WTC11 (cell line): ENCODE measurements around the gene NECTIN1. TPM values are rescaled to one million over a fixed set of nuclear protein-coding genes. Genes with fewer than 3 reads are reported as not detected.

Experiments used
- ATAC-seq: fragments of 200-7000 bp; cut with Tn5 transposase; 2 replicates; pipeline ENCODE4 v1.10.0; 2021; ENCODE audit warnings: mild to moderate bottlenecking, moderate library complexity
- CTCF ChIA-PET: fragments of 300-600 bp; sonication (Branson Sonifier 250); formaldehyde crosslinking; loops from one replicate; lab custom pipeline; 2021; ENCODE audit warnings: antibody characterized with exemption; lab: Charles Lee
- POLR2A ChIA-PET: fragments of 350-600 bp; sonication (Branson Sonifier 250); formaldehyde crosslinking; loops from one replicate; lab custom pipeline; 2021; ENCODE audit warnings: antibody characterized with exemption; lab: Charles Lee
- DNase-seq: peaks from one replicate; pipeline ENCODE4 v3.0.0; 2021; ENCODE audit warnings: low spot score
- H3K27ac Mint-ChIP-seq: 2 replicates; pipeline ENCODE4 v1.8.0; 2021; ENCODE audit warnings: mixed read lengths
- H3K27me3 Mint-ChIP-seq: 2 replicates; pipeline ENCODE4 v1.8.0; 2021; ENCODE audit warnings: low read depth, mild to moderate bottlenecking, moderate library complexity, mixed read lengths
- H3K36me3 Mint-ChIP-seq: 2 replicates; pipeline ENCODE4 v1.8.0; 2021; ENCODE audit warnings: mixed read lengths
- H3K4me1 Mint-ChIP-seq: 2 replicates; pipeline ENCODE4 v1.8.0; 2022; ENCODE audit warnings: mixed read lengths
- H3K4me3 Mint-ChIP-seq: 2 replicates; pipeline ENCODE4 v1.8.0; 2021; ENCODE audit warnings: mild to moderate bottlenecking, moderate library complexity, mixed read lengths
- H3K9me3 Mint-ChIP-seq: 2 replicates; pipeline ENCODE4 v1.8.0; 2021; ENCODE audit warnings: mixed read lengths
- ARID4B ChIP-seq: sonication (generic); formaldehyde crosslinking; IDR thresholded peaks from 2 replicates; pipeline ENCODE4 v1.8.0; 2023; ENCODE audit warnings: missing genetic modification reagents, mild to moderate bottlenecking, borderline replicate concordance
- ATF6 ChIP-seq: sonication (generic); formaldehyde crosslinking; IDR thresholded peaks from 2 replicates; pipeline ENCODE4 v1.8.1; 2023; ENCODE audit warnings: mild to moderate bottlenecking, missing genetic modification reagents
- ETV6 ChIP-seq: sonication (generic); formaldehyde crosslinking; IDR thresholded peaks from 2 replicates; pipeline ENCODE4 v1.8.1; 2022; ENCODE audit warnings: mild to moderate bottlenecking, missing genetic modification reagents
- HMGXB4 ChIP-seq: sonication (generic); formaldehyde crosslinking; IDR thresholded peaks from 2 replicates; pipeline ENCODE4 v1.8.1; 2023; ENCODE audit warnings: mild to moderate bottlenecking, moderate library complexity, missing genetic modification reagents
- MAX ChIP-seq: sonication (generic); formaldehyde crosslinking; IDR thresholded peaks from 2 replicates; pipeline ENCODE4 v1.8.0; 2022; ENCODE audit warnings: mild to moderate bottlenecking, missing genetic modification reagents
- NR1H2 ChIP-seq: sonication (generic); formaldehyde crosslinking; IDR thresholded peaks from 2 replicates; pipeline ENCODE4 v1.9.0; 2021; ENCODE audit warnings: mild to moderate bottlenecking, moderate library complexity, missing genetic modification reagents
- NR3C1 ChIP-seq: sonication (generic); formaldehyde crosslinking; conservative IDR thresholded peaks from 2 replicates; pipeline ENCODE4 v1.8.1; 2023; ENCODE audit warnings: low read depth, mild to moderate bottlenecking, missing genetic modification reagents
- STAT6 ChIP-seq: sonication (generic); formaldehyde crosslinking; conservative IDR thresholded peaks from 2 replicates; pipeline ENCODE4 v1.8.1; 2023; ENCODE audit warnings: mild to moderate bottlenecking, low read depth, missing genetic modification reagents, moderate library complexity
- TEAD1 ChIP-seq: sonication (generic); formaldehyde crosslinking; IDR thresholded peaks from 2 replicates; pipeline ENCODE4 v1.8.0; 2022; ENCODE audit warnings: mild to moderate bottlenecking, missing genetic modification reagents
- USF1 ChIP-seq: sonication (generic); formaldehyde crosslinking; IDR thresholded peaks from 2 replicates; pipeline ENCODE4 v1.8.0; 2022; ENCODE audit warnings: mild to moderate bottlenecking, missing genetic modification reagents
- USF2 ChIP-seq: sonication (generic); formaldehyde crosslinking; IDR thresholded peaks from 2 replicates; pipeline ENCODE4 v1.8.1; 2023; ENCODE audit warnings: mild to moderate bottlenecking, missing genetic modification reagents, moderate library complexity
- ZNF423 ChIP-seq: fragments of 250-450 bp; sonication (Bioruptor Pico); IDR thresholded peaks from 2 replicates; pipeline ENCODE4 v2.1.2; 2022; ENCODE audit warnings: mild to moderate bottlenecking, moderate library complexity
- total RNA-seq: library from RNA; stranded (reverse); gene quantifications from 3 replicates; pipeline ENCODE4 v1.2.3, GENCODE V29; 2021
- TF ChIP-seq, protein P1 (sequence below): sonication (generic); formaldehyde crosslinking; IDR thresholded peaks from 2 replicates; pipeline ENCODE4 v1.8.0; 2023; ENCODE audit warnings: missing genetic modification reagents

Gene NECTIN1
- total RNA-seq, 1 experiment from 2014 or later, result 86.2 TPM

DNA sequence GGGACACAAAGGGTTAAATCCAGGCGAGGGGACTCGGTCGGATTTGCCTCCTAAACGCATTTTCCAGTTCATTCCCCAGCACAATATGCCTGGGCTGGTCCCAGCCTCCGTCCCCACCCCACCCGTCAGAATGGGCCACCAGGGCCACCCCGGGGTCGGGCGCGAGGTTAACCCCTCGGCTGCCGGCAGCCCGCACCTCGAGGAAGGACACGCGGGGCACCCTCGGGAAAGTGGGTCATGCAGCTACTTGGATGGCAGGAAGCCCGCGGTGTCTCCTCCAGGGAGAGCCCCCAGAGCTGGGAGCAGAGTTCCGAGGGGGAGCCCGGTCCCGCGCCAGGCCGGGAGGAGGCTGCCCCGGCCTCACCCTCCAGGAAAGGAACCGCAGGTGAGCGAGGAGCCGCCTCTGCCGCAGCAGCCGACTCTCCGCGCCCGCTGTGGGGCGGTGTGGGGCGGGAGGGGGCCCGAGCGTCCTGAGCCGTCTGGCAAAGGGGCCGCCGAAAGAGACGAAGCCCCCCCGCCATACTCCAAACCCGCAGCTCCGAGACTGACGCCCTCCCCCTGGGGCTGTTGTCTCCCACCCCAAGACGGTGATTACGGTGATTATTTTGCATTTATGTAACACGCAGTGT, 1.4 kb downstream of the NECTIN1 start (continued):
- no peak for TF ChIP-seq STAT6 (CRISPR knock-in tag)
- no peak for TF ChIP-seq NR3C1

GRCh38 chr11:119726585-119727522, 2.1 kb downstream of the NECTIN1 start:
- ChIA-PET POLR2A (interaction anchor here (0.8 to 1.3 kb wide), 2 partner anchors 18 to 33 kb away, joined by 3 read pairs; no protein-coding TSS in a partner anchor), CTCF (interaction anchor here (0.9 to 2.8 kb wide), 18 partner anchors 16 to 442 kb away, joined by 3 to 9 read pairs (median 4); no protein-coding TSS in a partner anchor)
- peak; percentile 46 for DNase-seq
- 0 out of 2 replicates have a peak, but pooled peaks have one; percentile 22 for TF ChIP-seq ETV6 (CRISPR knock-in tag)
- peak; percentile 9; the same call in 1 of the 2 replicates for TF ChIP-seq MAX (CRISPR knock-in tag)
- no peak for TF ChIP-seq NR1H2 (CRISPR knock-in tag)
- TF ChIP-seq ATF6 (CRISPR knock-in tag), result no peak
- TF ChIP-seq ARID4B (CRISPR knock-in tag), result 0 out of 2 replicates have a peak, but pooled peaks have one; percentile 58
- TF ChIP-seq HMGXB4 (CRISPR knock-in tag), result no peak
- TF ChIP-seq TEAD1 (CRISPR knock-in tag), result peak; percentile 64; the same call in 1 of the 2 replicates
- TF ChIP-seq, protein P1, sequence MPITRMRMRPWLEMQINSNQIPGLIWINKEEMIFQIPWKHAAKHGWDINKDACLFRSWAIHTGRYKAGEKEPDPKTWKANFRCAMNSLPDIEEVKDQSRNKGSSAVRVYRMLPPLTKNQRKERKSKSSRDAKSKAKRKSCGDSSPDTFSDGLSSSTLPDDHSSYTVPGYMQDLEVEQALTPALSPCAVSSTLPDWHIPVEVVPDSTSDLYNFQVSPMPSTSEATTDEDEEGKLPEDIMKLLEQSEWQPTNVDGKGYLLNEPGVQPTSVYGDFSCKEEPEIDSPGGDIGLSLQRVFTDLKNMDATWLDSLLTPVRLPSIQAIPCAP (CRISPR knock-in tag), result no peak
- TF ChIP-seq USF1 (CRISPR knock-in tag), result peak; percentile 55
- peak; percentile 50; the same call in 1 of the 2 replicates for TF ChIP-seq USF2 (CRISPR knock-in tag)
- peak; percentile 36; the same call in 1 of the 2 replicates for TF ChIP-seq ZNF423
- peaks cover 4% of the 10 kb centered on the region; the same call in 1 of the 2 replicates for H3K27me3 Mint-ChIP-seq
- no peaks in the 10 kb centered on the region for H3K36me3 Mint-ChIP-seq
- no peaks in the 10 kb centered on the region for H3K9me3 Mint-ChIP-seq
- H3K27ac Mint-ChIP-seq, result peak overlapping the region; percentile 93; the same call in 1 of the 2 replicates
- peaks cover 54% of the 10 kb centered on the region for H3K4me1 Mint-ChIP-seq
- peak overlapping the region; percentile 95 for H3K4me3 Mint-ChIP-seq
- ATAC-seq, result peak; percentile 25
